NOMO-1 treated with DMSO at 0.1 percent for 48 hours (cell line): ENCODE data around the gene ZNF442.
"Not testable (repeated sequence)": the region's sequence is repeated elsewhere in the genome, so short reads cannot be mapped to it uniquely, and the experiment has no call there.

ENCODE experiments used
- DNase-seq: peaks from one replicate; lab custom pipeline; 2025; ENCODE audit not compliant: unreplicated experiment; lab: John Stamatoyannopoulos, UW

Gene ZNF442

DNA sequence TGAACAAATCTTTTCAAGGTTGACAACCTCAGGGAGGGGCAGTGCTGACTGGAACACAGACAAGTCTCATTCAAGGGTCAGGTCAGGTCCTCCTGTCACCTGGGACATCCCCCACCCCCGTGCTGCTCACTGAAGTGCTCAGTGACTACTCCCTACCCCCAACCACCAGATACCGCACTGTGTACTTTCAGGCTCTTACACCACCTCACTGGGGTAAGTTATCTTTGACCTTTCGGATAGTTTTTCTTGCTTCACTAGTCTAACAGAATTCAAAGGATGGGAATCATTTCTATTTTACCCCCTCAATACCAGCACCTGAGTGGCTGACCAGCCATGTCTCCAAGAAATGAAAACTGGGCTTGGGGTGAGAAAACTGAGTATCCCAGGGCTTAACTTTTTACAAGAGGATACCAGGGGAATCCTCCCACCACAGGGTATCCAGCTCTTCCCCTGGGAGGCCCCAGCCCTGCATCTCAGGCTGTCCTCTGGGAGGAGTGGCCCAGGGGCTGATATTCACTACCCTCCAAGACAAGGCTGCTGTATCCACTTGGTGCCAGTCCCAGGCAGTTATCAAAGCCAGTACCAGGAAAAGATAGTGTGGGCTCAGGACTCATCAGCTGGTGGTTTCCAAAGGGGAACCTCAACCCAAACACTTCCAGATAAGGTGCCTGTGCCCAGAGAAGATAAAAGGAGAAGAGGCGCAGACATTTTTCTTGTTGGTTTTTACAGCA lies 34.1 kb downstream of the ZNF442 start:
- no peak for DNase-seq

DNA sequence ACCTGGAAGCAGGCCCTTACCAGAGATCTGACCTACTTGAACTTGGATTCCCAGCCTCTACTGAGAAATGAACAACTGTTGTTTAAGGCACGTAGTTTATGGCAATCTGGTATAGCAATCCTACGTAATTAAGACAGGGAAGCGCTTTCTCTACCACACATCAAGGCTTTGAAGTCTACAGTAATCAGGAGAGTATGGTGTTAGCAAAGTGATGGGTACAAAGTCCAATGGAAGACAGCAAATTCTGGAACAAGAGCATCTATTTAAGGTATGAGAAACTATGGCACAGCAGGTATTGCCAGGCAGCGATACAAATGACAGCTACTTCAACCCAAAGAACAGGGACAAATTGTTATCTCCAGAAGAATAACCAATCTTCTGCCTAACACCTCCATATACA lies 35.1 kb downstream of the ZNF442 start:
- no peak for DNase-seq

DNA sequence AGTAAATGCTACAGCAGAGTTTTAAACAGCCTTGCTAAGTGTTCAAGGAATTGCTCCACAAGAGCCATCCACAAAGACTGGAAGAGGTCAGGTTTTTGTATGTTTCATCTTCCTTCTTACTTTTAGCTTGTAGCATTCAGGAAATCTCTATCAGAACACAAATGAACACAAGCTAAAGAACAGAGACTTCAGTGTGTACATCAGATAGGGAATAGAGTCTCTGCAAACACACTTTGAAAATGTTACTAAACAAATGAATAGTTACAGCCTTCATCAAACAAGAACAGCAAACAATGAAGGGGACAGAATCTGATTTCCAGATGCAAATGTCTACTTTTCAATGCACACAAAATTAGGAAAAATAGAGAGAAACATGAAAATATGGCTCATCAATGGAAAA lies 39.8 kb downstream of the ZNF442 start:
- DNase-seq: no peak

DNA sequence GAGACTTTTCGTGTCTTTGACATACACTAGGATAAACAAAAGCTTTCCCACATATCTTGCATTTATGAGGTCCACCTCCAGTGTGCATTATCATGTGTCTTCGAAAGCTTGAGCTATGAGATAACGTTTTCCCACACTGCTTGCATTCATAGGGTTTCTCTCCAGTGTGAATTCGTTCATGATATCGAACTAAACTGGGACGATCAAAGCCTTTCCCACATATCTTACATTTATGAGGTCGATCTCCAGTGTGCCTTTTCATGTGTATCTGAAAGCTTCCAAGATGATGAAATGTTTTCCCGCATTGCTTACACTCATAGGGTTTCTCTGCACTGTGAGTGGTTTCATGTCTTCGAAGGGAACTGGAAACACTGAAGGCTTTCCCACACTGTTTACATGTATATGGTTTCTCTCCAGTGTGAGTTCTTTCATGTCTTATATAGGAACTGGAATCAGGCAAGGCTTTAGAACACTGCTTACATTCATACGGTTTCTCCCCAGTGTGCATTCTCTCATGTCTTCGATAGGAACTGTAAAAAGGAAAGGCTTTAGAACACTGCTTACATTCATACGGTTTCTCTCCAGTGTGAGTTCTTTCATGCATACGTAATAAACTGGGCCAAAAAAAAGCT lies 46.6 kb downstream of the ZNF442 start:
- no peak for DNase-seq

DNA sequence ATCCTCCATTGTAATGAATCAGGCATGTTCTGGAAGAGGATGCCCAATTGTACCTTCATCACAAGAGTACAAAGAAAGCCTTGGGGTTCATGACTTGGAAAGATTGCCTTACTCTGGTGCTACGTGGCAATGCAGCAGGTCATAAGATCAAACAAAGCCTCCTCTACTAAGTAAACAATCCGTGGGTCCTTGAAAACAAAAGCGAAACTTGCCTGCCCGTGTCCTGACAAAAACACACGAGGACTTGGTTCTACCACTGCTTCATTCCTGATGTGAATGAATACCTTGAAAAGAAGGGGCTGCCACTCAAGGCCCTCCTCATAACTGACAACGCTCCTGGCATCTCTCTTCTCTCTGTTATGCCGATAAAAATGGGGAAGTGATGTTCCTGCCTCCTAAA lies 50.9 kb downstream of the ZNF442 start:
- DNase-seq: no peak

DNA sequence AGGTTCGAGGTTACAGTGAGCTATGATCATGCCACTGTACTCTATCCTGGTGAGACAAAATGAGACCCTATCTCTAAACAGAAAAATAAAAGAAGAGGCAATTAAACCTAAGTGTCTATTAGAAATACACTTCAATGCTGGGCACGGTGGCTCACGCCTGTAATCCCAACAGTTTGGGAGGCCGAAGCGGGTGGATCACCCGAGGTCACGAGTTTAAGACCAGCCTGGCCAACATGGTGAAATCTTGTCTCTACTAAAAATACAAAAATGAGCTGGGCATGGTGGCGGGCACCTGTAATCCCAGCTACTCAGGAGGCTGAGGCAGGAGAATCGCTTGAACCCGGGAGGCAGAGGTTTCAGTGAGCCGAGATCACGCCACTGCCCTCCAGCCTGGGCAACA lies 56.6 kb downstream of the ZNF442 start:
- DNase-seq: not testable (repeated sequence)
